ENCODE measurements around the gene CPPED1.

CPPED1 gene

GRCh38 chr16:12672986-12673385, 130.7 kb downstream of the CPPED1 start:
- no peak for DNase-seq (ENCODE audit: low read depth)
- no peak for TF ChIP-seq CTCF (IDR thresholded peaks at IDR 0.05; ENCODE audit: insufficient read depth, low read depth, low read length, missing control alignments)
- no peak overlapping the region for H3K4me3 ChIP-seq (ENCODE audit: low read depth, low read length)

DNA sequence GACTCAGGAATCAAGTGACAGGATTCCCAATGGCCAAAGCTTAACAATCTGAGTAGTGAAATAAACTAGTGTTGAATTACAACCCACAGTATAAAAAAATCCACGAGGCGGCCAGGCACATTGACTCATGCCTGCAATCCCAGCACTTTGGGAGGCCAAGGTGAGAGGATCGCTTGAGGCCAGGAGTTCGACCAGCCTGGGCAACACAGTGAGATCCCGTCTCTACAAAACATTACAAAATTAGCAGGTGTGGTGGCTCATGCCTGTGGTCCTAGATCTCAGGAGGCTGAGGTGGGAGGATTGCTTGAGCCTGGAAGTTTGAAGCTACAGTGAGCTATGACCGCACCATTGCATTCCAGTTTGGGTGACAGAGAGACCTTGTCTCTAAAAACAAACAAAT, 133.8 kb downstream of the CPPED1 start:
- TF ChIP-seq CTCF (IDR thresholded peaks at IDR 0.05; ENCODE audit: insufficient read depth, low read depth, low read length, missing control alignments): no peak

DNA sequence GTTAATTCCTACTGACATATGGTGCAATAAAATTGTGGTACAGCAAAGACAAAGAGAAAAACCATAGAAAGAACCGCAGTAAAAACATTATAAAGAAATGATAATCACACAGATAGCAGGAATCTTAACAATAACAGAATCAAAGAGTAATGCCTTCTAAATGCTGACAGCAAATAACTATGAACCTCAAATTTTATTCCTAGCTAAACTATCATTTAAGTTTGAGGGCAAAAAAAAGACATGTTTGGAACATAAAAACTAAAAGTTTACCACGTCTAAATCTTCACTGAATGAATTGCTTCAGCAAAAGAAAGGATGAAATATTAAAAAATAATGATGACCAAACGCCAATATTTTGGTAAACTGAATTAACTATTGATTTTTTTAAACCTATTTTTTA, 135.8 kb downstream of the CPPED1 start:
- no peak overlapping the region for H3K4me3 ChIP-seq (ENCODE audit: low read depth, low read length)
- no peak for TF ChIP-seq CTCF (IDR thresholded peaks at IDR 0.05; ENCODE audit: insufficient read depth, low read depth, low read length, missing control alignments)
- no peak for DNase-seq (ENCODE audit: low read depth)

More for the DNA sequence above, 133.8 kb downstream of the CPPED1 start:
- no peak for DNase-seq (ENCODE audit: low read depth)
- H3K4me3 ChIP-seq (ENCODE audit: low read depth, low read length): no peak overlapping the region

DNA sequence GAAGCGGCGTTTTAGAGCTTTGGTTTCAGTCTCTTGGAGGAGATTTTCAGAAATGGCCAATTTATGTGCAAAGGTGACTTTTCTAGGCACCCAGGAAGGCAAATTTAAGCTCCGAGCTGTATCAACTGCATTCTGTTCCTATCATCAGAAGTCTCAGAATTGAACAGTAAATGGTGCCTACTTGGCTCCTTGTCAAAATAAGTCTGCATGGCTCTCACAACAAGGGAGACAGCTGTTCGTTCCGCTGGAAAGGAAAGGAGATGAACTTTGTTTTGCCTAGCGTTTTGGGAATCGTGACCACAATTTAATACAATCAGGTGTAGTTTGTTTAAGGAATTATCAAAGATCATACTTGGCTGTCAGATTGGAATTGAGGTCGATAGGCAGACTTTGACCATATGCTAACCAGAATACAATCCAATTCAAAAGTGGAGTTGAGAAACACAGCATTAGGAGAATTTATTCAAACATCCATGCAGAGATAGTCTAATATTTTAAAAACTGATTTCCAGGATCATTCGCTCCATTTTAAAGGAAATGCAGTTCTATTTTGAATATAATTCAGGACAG, 139.4 kb downstream of the CPPED1 start:
- DNase-seq (ENCODE audit: low read depth): no peak
- H3K4me3 ChIP-seq (ENCODE audit: low read depth, low read length): no peak overlapping the region
- TF ChIP-seq CTCF (IDR thresholded peaks at IDR 0.05; ENCODE audit: insufficient read depth, low read depth, low read length, missing control alignments): no peak

GRCh38 chr16:12661656-12662172, 142.0 kb downstream of the CPPED1 start:
- TF ChIP-seq CTCF (IDR thresholded peaks at IDR 0.05; ENCODE audit: insufficient read depth, low read depth, low read length, missing control alignments): no peak
- peak; percentile 36 for DNase-seq (ENCODE audit: low read depth)
- H3K4me3 ChIP-seq (ENCODE audit: low read depth, low read length): no peak overlapping the region

- no peak for TF ChIP-seq CTCF (IDR thresholded peaks at IDR 0.05; ENCODE audit: insufficient read depth, low read depth, low read length, missing control alignments)
- H3K4me3 ChIP-seq (ENCODE audit: low read depth, low read length): no peak overlapping the region
- no peak for DNase-seq (ENCODE audit: low read depth)
Measured at GRCh38 chr16:12659871-12660270, 143.8 kb downstream of the CPPED1 start.

DNA sequence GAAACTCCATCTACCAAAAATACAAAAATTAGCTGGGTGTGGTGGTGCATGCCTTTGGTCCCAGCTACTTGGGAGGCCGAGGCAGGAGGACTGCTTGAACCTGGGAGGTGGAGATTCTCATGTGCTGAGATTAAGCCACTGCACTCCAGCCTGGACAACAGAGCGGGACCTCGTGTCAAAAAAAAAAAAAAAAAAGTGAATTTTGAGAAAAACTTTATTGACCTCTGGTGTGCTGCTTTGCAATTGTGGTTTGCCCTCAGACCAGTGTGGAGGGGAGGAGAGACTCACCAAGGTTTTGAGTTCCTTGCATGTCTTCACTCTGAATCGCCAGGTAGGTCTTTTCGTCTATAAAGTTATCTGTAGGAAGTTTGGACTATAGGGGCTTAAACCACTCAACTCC, 145.2 kb downstream of the CPPED1 start:
- no peak overlapping the region for H3K4me3 ChIP-seq (ENCODE audit: low read depth, low read length)
- no peak for TF ChIP-seq CTCF (IDR thresholded peaks at IDR 0.05; ENCODE audit: insufficient read depth, low read depth, low read length, missing control alignments)
- DNase-seq (ENCODE audit: low read depth): no peak
